GM10847 (cell line): ENCODE data around the gene DEK.

Experiments
- POLR2A ChIP-seq: IDR thresholded peaks from 2 replicates; pipeline ENCODE4 v1.6.1; 2011; ENCODE audit not compliant: insufficient read length; ENCODE audit errors: extremely low read depth

The DEK gene

DNA sequence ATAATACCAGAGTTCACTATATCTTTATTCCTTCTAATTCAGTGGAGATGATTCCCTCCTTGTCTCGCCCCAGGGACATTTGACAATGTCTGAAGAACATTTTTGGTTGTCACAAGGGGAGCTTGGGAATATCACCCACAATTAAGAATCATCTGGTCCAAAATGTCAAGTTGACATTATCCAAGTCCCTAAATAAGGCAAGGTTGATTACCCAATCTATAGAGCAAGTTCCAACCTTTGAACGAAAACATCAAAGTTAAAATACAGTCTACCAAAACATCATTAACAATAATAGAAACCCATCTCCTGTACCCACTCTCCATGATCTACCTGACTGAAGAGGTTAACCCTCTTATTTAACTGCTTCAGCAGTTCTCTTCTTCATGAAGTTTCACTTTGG lies 15.6 kb downstream of the DEK start:
- no peak for TF ChIP-seq POLR2A

DNA sequence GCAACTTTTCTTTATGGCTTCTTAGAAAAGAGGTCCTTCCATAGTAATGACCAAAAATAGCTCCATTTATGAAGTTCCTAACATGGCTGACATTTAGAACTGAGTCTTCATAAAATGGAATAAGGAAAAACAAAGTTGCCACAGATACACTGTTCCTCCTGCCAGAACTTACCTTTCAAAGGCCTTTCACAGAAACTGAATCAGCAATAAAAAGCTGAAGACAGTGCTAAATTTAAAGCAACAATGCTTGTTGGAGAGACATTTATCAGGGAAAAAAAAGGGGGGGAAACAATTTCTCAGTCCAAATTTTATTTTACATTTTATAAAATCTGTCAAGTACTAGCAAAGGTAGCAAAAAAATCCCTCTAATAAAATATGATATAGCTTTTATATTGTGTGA lies 17.3 kb downstream of the DEK start:
- no peak for TF ChIP-seq POLR2A

DNA sequence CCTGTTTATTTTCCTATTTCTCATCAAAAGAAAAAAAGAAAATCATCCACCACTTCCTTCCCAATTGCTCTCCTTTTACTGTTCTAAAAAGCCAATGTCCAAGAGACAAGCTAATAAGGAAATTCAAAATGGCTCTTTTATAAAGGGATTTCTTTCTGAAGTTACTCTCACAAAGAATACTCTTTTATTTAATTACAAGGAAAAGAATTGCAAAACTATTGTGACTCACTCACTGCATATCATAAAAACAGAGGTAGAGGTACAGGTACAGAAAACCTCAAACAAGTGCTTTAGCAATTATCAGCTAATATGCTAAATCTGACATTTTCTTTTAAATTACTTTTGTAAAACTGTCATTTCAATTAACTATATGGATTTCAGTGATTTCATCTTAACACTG lies 18.1 kb downstream of the DEK start:
- no peak for TF ChIP-seq POLR2A

DNA sequence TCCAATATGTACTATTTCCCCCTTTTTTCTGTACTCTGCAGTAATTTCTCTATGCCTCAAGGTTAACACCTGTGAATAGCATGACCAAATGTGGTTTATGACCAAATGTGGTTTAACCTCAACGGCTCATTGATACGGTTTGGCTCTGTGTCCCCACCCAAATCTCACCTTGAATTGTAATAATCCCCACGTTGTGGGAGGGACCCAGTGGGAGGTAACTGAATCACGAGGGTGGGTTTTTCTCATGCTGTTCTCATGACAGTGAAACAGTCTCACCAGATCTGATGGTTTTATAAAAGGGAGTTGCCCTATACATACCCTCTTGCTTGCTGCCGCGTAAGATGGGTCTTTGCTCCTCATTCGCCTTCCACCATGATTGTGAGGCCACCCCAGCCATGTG lies 18.7 kb downstream of the DEK start:
- no peak for TF ChIP-seq POLR2A

DNA sequence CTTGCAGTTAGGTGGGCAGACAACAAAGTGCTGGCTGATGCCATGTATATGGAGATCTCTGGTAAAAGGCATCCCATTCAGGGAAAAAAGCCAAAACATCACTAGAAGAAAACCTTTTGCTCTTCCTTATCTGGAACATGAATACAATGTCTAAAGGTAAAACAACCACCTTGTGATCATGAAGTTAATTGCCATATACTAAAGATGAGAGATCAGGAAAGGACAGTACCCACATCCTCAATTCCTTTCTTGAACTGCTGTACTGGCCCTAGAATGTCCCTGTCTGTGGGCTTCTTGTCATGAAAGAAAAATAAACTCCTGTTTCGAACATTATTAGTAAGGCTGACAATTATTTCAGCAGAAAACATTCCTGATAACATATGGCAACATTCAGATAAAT lies 19.3 kb downstream of the DEK start:
- no peak for TF ChIP-seq POLR2A

DNA sequence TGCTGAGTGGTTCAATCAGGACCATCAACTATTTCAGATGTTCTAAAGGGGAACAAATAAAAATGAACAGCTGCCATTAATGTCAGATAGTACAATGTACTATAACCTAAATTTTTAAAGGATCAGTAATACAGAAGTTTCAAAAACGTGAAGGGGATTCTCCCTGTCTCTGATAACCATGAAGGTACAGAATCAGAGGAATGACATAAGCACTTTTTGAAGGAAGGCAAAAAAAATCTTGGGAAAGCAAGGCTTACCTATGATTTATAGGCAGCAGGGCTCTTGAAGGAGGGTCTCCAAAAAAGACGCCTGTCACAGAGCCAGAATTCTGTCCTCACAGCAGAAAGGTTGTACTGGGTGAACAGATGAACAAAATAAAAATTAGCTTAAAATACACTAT lies 20.1 kb downstream of the DEK start:
- TF ChIP-seq POLR2A = no peak

DNA sequence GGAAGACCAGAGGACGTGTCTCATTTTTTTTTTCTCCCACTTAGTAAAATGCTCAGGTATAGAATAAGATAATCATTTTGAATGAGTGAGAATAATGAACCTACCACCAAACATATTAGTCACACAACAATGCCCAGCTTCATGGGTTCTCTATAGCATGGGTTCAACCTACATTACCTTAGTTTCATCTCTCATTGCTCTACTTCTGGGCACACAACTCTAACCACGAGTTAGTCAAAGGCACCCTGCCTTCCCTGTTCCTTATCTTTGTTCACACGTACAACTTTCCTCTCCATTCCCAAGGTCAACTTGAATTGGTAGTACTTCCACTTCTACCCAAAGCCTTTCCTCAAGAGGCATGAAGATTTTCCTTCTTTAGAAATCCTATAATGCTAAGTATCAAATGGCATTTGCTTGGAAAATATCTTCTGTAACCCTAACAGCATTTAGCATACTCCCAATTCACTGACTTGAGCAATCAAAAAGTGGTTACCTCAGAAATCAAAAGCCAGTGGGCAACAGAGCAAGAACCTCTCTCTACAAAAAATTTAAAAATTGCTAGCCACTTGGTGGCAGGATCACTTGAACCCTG lies 20.9 kb downstream of the DEK start:
- TF ChIP-seq POLR2A = no peak

DNA sequence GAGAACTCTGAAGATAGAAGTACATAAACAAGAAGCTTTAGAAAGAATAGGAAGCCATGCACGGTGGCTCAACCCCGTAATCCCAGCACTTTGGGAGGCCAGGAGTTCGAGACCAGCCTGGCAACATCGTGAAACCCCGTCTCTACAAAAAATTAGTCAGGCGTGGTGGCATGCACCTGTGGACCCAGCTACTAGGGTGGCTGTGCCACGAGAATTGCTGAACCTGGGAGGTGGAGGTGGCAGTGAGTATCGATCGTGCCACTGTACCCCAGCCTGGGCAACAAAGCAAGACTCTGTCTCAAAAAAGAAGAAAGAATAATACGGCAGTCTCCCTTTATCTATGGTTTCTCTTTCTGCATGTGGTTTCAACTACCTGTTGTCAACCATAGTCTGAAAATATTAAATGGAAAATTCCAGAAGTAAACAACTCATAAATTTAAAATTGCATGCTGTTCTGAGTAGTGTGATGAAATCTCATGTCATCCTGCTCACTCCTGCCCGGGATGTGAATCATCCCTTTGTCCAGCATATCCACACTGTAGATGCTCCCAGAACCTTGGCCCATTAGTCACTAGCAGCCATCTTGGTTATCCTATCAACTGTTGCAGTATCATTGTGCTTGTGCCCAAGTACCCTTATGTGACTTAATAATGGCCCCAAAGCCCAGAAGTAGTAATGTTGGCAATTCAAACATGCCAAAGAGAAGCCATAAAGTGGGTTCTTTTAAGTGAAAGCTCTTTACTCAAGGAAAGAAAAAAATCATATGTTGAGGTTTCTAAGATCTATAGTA lies 22.1 kb downstream of the DEK start:
- no peak for TF ChIP-seq POLR2A

DNA sequence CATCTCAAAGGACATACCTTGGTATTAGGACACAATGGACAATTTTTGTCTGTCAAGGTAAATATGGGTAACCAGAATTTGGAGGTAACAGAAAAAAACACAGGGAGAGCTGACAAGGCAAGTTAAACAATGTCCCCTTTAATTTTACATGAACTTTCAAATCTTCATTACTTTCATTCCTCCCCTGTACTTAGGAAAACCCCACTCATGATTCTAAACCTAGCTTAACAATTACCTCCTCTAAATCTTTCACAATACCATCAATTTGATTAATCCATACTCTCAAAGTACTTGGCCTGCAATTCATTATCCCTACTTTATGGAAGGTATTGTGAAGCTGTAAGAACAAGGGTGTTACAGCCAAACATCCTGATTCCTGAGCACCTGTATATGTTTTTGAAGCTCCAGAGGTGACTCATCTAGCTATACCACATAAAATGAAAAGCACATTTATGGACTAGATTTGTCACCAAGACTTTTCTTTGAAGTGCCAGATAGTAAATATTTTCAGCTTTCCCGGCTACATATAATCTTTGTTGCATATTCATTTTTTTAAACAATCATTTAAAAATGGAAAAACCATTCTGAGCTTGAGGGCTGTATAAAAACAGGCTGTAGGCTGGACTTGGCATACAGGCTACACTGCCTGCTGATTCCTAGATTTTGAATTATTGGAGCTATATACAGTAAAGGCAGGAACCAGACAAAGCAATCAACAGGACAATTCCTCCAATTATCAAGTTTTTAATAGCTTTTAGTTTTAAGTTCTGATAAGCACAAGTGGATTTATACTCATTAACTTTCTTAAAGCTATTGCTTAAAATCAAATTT lies 22.9 kb downstream of the DEK start:
- TF ChIP-seq POLR2A = no peak

DNA sequence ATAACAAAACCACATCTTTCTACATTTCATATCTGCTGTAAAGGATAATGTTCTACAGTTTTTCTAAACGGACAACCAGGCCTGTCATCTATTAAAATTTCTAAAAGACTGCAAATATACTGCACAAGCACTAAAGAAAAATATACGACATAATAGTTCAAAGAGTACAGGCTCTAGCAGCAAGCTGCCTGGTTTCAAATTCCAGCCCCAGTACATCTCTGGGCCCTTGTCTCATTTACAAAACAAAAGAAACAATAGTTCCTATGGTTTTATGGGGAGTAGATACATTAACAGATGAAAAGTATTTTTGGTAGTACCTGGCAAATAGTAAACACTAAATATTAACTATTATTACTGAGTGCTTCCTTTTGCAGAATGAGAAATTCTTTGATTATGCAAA lies 24.1 kb downstream of the DEK start:
- TF ChIP-seq POLR2A = no peak

DNA sequence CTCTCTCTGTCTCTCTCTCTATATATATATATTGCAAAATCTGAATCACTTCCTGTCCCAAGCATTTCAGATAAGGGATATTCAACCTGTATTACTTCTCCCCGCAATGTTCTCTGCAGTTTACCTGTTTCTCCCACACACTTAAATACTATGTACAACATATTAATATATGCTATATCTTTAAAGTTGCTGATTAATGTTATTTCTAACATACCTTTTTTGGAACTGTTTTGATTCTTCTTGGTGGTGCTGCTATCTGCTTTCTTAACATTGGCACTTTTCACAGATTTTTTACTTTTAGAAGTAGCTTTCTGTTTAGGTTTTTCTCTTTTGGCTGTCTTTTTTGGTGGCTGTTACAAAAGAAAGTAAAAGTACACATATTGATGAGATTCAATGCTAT lies 27.2 kb downstream of the DEK start:
- no peak for TF ChIP-seq POLR2A

DNA sequence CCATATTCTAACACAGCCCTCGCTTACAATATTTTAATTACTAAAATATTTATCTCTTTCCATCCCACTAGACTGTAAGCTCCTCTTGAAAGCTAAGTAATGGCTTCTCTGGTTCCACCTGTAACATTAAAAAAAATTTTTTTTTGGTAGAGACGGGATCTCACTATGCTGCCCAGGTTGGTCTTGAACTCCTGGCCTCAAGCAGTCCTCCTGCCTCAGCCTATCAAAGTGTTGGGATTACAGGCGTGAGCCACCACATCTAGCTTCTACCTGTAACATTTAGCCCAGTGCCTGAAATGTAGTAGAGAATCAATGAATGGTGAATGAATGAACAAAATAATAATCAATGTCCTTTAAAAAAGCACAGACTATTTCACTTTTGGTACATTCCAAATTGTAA lies 28.8 kb downstream of the DEK start:
- TF ChIP-seq POLR2A = no peak

DNA sequence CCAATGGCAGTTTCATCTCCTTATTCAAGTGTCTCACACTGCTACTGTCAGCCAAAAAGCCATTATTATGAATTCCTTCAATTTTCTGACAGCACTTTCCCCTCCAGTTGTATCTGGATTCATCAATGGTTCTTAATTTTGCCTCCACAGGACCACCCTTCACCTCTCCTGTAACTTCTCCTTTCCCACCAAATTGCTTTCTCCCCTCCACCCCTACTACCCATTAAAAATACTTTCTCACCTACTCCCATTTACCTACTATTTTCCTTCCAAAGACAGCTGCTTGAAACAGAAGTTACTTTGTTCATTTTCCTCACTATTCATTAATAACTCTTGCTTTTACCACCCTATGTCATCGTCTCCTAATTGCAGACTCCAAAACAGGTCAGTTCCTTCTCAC lies 29.8 kb downstream of the DEK start:
- TF ChIP-seq POLR2A = no peak

DNA sequence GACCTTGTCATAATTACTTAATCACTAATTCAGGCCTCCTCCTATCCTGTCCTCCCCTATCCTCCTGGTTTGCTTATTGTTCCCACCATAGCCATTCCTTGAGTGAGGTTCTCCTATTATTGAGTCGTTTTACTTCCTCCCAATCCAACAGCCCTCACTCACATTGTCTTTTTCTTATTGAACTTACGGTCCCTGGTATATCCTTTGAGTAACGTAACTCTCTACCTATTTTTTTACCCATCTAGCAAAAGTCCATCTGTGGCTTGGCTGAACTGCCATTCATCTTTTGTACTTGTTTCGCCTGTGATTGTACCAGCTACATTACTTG lies 43.1 kb downstream of the DEK start:
- no peak for TF ChIP-seq POLR2A

DNA sequence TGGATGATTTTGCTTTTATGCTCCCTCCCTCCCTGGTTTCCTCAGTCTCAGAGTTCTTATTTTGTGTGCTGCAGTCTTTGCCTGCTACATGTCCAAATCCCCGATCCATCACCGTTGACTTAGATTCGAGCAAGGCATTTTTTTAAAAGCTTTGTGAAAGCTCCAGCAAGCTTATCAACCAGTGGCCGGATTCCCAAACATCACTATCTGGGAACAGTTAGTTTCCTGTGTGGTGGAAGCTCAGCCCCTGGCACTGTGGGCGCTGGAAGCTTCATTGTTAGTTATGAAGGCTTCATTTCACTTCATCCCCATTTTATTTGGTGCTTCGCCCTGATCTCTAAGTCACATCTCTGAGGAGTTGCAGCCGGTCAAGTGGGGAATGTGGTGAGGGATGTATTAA lies 44.7 kb downstream of the DEK start:
- no peak for TF ChIP-seq POLR2A

DNA sequence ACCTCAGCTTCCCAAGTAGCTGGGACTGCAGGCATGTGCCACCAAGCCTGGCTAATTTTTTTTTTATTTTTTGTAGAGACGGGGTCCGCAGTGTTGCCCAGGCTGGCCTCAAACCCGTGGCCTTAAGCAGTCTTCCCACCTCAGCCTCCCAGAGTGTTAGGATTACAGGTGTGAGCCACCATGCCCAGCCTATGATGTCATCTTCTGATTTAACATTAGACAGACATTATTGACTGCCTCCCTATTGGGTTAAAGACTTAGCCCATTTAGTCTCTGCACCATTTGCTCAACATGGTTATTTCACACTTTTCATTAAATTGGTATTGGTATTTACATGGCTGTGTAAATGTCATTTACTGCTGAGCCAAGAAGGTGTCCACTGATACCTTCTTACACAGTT lies 46.1 kb downstream of the DEK start:
- TF ChIP-seq POLR2A = no peak

DNA sequence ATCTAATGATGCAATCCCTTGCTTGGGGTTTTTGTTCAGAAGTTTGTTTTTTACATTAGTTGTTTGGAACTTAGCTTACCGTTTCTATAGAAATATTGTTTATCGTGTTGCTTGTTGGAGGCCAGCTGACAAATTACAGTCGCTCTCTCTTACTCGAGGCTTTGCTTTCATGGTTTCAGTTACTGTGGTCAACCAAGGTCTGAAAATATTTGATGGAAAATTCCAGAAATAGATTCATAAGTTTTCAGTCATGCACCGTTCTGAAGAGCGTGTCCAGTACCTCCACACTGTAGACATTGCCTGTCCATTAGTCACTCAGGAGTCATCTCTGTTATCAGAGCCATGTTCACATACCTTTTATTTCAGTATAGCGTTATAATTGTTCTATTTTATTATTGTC lies 47.9 kb downstream of the DEK start:
- TF ChIP-seq POLR2A = no peak

DNA sequence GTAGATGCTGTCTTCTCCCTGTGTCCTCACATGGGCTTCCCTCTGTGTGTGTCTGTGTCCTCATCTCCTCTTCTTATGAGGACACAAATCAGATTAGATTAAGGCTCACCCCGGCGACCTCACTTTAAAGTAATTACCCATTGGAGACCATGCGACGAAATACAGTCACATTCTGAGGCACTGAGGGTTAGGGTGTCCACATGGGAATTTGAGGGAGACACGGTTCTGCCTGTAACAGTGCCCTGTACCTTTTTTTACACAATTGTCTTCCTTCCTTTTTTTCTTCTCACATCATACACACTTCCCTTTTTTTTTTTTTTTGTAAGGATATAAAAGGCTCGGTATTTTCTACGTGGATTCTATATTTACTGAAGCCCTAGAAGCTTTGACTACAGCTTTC lies 48.9 kb downstream of the DEK start:
- TF ChIP-seq POLR2A = no peak
